COLO829 (cell line): Measurements from ENCODE around the gene STX4.

ENCODE experiments used
- DNase-seq: peaks from one replicate; pipeline ENCODE4 v3.0.0; 2012; ENCODE audit warnings: low spot score

Gene STX4

GRCh38 chr16:31084584-31085302 is 51.4 kb downstream of the STX4 start:
- no peak for DNase-seq

GRCh38 chr16:31085411-31085810 is 52.1 kb downstream of the STX4 start:
- no peak for DNase-seq

GRCh38 chr16:31085873-31086628 is 52.7 kb downstream of the STX4 start:
- DNase-seq, result no peak

- DNase-seq, result no peak
Observed at GRCh38 chr16:31086629-31086906, 53.2 kb downstream of the STX4 start.

- no peak for DNase-seq
Observed at GRCh38 chr16:31087481-31087880, 54.1 kb downstream of the STX4 start.

GRCh38 chr16:31087971-31088370 is 54.6 kb downstream of the STX4 start:
- DNase-seq, result no peak

- no peak for DNase-seq
Observed at GRCh38 chr16:31088459-31089183, 55.3 kb downstream of the STX4 start, which contains the start of gene PRSS53. TSS of gene PRSS53 (minus strand) at chr16:31088943. CDS start at chr16:31088809, 134 bp downstream.

GRCh38 chr16:31089199-31089598 is 55.8 kb downstream of the STX4 start:
- no peak for DNase-seq
